HEK293 (cell line): ENCODE measurements around the gene TAS1R3.

Experiments
- ZNF335 ChIP-seq: fragments of 450-650 bp; formaldehyde crosslinking; conservative IDR thresholded peaks from 2 replicates; pipeline ENCODE4 v1.5.1; 2016; ENCODE audit warnings: missing biosample characterization, missing genetic modification characterization
- ZNF843 ChIP-seq: fragments of 450-650 bp; formaldehyde crosslinking; IDR thresholded peaks from 2 replicates; pipeline ENCODE4 v1.5.1; 2016; ENCODE audit warnings: missing biosample characterization, missing genetic modification characterization

DNA sequence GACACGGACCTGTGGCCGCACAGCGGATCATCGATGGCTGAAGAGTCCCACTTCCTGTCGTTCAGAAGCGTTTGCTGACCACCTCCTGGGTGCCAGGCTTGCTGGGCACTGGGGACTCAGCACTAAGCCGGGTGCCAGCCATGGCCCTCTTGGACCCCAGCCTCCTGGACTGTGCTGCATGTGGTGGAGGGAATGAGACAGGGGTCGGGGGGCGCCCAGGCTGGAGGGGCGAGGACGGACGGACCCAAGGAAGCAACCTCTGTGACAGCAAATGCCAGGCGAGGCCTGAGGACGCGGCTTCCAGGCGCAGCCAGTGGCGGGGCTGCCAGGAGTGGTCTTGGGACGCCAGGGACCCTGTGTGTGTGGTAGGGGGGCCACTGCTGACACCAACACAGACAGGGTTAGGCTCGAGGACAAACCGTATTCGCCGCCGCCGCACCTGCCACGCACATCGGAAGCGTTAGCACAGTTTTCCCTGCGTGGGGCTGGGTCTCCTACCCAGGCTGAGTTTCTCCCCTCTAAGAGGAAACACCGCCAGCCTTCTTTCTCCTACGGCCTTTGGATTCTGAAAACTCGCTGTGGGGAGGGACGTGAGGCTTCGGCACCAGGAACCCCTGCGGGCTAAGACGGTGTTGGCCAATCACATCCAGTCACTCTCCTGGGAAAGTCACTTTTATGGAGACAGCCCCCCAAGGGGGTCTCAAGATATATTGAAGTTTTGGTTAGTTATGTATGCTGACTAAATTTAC is 30.3 kb downstream of the TAS1R3 start:
- TF ChIP-seq ZNF843 (tag by site-specific recombination), result no peak
- no peak for TF ChIP-seq ZNF335
